Muscle of back (tissue), 11 donors: ENCODE measurements around the gene CACNA1B. TPM values are rescaled to one million over a fixed set of nuclear protein-coding genes. Genes with fewer than 3 reads are reported as not detected.
"Not testable (repeated sequence)": the region's sequence is repeated elsewhere in the genome, so short reads cannot be mapped to it uniquely, and the experiment has no call there.

Source experiments
- DNase-seq, 3 donors: peaks; one replicate each; pipeline versions ENCODE4 v3.0.0 to v3.0.0-alpha.2; 2013
- polyA plus RNA-seq, 10 donors: library from polyadenylated mRNA; unstranded; fragments of 120-200 nt; gene quantifications; one replicate each; pipeline ENCODE4 v1.2.1, GENCODE V29; 2013; ENCODE audit not compliant: insufficient read length in 10 of 10

Gene CACNA1B
- polyA plus RNA-seq, 10 donors = 0.28 to 0.88 (median 0.47) TPM

DNA sequence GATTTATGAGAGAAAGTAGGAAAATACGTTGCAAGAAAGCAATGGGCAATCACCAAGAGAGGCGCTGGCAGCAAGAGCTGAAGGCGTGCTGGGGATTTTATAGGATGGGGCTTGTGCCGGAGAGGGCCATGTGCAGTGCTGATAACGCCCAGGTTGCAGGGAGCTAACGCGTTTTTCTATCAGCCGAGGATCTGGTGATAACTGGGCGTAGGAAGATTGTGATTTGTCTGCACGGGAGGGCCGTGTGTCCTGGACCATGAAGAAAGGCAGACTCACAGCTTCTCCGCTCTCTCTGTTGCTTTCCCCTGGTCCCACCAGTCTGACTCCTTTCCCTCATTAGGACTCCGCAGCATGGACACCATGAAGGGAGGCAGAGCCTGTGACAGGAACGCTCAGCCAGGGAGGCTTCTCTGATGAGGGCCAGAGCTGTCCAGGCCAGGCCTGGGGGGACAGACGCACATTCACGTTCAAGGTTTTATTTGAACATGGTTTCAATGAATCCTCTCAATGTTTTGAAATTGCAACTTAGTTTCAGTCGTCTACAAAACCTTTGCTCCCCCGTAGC lies 11.9 kb upstream of the CACNA1B start:
- no peak for DNase-seq

DNA sequence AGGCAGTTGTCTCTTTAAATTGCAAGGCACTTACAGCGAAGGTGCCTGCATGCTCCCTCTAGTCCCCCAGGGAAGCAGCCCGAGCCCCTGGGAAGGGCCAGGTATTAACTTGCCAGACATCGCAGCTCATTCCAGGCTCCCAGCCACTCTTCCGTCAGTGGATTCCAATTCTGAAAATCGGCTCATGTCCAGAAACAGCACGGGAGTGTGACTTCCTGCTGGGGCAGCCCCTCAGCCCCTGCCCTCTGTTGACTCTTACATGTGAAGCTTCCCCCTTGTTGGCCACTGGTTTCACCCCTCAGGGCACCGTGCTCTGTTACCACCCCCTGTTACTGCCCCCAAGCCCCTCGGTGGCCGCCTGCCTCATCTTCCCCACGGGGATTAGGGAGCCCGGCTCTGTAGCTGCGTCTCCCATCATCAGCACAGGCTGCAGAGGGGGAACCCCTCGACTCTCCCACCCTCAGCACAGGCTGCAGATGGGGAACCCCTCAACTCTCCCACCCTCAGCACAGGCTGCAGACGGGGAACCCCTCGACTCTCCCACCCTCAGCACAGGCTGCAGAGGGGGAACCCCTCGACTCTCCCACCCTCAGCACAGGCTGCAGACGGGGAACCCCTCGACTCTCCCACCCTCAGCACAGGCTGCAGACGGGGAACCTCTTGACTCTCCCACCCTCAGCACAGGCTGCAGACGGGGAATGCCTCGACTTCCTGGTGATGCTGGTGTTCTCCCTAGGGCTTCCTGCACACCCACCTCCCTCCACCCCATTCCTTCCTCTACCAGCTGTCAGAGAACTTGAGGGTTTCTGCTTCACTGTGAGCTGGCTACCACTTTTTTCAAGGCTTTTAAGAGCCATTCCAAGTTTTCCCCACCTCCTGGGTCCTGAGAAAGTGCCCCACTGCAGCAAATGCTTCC lies 11.1 kb upstream of the CACNA1B start:
- no peak for DNase-seq

DNA sequence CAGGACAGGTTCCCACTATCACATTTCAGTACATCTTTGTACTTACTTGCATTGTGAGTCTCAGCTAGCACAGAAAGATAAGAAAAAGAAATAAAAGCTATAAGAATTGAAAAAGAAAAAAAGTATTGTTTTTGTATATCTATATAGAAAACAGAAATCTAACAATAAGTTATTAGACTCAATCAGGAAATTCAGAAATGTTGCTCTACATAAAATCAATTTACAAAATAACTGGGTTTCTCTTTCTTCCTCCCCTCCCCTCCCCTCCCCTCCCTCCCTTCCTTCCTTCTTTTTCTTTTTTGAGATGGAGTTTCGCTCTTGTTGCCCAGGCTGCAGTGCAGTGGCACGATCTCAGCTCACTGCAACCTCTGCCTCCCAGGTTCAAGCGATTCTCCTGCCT lies 7.2 kb upstream of the CACNA1B start:
- no peak for DNase-seq

DNA sequence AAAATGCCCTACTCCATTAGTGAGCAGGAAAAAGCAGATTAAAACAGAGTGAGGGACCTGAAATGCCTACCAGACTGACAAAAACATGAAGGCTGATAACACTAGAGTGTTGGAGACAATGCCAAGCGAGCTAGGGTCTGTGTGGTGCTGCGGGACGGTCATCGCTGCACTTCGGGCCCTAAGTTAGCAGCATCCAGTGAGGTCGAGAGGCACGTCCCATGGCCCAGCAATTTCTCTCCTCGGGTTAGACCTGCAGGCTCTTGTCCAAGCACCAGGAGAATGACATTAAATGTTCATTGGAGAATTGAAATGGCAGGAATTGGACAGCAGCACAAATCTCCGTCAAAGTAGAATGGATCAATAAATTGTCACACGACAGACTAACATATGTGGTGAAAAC lies 5.3 kb upstream of the CACNA1B start:
- no peak for DNase-seq

DNA sequence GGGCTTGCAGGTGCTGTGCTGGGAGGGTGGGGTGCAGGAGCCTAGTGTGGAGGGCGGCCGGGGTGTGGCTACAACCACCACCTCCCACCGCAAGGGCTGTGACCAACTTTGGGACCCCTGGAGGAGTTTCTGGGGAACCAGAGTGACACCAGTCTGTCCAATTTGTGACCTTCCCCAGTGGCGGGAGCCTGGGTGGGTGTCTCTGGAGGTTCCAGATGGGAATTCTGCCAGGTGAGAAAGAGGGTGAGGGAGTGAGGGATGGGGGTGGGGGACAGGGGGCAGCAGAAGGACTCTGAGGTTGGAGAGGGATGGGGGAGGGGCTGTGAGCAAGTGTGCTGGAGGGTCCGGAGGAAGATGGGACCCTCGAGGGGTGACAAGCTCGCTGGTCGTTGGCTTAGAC lies 4.2 kb upstream of the CACNA1B start:
- no peak for DNase-seq

DNA sequence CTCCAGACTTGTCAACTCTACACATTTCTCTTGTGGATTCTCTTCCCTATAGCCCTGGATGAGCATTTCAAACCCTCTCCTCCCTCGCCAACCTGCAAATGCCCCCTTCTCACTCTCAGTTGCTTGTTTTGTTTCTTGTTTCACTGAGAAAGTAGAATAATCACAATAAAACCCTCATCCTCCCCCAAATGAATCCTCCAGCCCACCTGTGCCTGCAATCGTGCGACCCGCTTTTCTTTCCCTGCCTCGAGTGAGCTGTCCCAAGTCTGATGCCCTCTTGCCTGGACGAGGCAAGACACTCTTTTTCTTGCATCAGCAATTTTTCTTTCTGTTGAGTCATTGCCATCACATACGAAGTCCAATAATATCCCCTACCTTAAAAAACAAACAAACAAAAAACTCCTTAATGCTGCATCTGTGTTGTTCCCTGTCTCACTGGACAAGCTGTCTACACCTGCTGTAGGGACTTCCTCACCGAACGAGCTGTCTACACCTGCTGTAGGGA lies 3.7 kb upstream of the CACNA1B start:
- DNase-seq = no peak

DNA sequence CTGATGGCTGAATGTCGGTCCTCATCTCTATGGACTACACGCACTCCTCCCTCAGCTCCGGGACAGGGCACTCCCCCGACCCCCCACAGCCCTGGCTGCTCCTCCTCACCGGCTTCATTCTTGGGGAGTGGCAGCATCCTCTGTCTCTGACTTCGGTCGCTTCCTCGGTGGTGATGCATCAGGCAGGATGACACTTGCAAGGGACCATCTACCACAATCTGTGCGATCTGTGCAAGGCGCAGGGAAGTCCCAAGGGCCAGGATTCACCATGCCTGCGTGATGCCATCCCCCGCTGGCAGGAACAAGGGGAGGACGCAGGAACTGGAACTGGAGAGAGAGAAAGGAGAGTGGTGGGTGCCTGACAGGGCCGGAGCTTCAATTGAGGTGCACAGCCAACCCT lies 2.2 kb upstream of the CACNA1B start:
- DNase-seq = no peak

DNA sequence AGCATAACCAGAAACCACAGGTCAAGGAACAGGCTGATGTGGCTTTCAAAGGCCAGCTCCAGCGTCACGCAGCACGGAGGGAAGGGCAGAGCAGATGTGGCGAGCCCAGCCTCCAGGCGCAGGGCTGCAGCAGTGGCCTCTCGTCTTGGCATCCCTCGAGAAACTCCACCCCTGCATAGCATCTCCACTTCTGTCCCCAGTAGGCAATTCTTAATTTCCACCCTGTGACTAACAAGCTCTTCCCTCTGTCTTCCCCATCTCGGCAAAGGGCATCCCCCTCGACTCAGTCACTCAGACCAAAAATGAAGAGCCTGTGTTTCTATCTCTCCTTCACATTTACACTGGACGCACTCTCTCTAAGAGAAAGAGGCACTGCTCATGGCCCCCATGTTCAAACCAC lies 1.7 kb upstream of the CACNA1B start:
- DNase-seq = no peak

DNA sequence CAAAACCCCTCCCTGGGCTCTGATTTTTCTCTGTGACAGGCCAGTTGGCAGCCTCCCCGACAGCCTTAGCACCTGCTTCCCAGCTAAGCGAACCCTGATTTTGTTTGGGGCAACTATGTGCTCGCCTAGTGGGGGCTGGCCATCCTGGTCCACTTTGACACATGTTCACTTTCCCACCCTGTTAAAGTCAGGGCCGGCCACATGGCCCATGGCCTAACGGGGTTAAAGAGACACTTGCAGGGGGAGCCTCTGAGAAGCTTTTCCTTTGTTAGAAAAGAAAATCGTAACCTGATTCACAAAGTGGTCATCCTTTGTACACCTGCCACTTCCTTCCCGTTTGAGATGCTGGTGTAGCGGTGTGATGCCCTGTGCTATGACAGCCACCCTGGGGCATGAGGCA lies 1.3 kb upstream of the CACNA1B start:
- DNase-seq = no peak

DNA sequence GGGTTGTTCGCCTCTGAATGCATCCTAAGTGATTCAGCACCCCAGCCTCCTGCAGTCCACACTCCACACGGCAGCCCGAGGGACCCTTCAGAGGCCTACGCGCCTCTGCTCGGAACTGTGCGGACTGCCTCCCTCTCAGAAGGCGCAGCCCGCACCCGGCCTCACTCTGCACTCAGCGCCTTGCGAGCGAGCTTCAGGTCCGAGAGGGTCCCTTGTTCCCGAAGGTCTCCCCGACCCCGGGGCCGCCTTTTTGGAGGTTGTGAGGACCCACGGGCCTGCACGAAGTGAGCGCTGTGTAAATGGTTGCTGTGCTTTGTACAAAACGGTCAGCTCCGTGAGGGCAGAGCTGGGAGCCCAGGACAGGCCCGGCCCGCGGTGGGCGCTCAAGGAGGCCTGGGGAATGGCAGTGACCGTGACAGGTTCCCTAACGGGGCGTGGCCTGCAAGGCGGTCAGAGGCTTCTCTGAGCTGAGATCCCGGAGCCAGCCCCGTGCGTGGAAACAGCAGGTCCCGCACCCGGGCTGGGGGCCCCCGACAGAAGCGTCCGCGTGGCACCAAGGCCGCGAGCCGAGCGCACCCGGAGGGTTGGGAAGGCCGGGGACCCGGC lies 698 bp upstream of the CACNA1B start:
- no peak for DNase-seq

DNA sequence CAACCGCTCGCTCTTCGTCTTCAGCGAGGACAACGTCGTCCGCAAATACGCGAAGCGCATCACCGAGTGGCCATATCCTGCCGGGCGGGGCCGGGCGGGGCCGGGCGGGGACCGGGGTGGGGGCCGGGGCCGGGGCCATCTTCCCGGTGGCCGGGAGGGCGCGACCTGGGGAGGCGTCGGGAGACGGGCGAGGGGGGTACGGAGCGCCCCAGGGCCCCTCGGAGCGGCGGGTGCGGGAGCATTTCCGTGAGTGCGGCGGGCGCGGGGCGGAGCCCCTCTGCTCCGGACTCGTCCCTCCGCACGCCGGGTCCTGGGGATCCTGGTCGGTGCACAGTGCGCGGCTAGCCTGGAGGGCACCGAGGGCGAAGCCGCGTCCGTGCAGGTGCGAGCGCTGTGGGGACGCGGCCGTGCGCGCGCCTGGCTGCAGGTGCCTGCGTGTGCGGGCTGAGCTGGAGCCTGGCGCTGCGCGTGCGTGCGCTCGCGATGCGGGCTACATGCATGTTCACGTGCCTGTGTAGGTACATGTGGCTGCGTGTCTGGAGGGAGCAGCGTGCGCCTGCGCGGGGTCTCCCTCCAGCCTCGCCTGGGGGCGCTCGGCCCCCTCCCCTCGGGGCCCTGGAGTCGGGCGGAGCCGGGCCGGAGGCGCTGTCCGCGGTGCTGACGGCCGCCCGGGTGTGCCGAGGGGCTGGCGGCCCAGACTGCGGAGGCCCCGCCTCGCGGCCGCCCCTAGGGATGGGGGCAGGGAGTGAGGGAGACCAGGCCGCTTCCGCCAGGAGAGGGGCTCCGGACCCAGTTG lies 762 bp downstream of the CACNA1B start:
- peak; percentile 9 to 77 (median 55) for DNase-seq

DNA sequence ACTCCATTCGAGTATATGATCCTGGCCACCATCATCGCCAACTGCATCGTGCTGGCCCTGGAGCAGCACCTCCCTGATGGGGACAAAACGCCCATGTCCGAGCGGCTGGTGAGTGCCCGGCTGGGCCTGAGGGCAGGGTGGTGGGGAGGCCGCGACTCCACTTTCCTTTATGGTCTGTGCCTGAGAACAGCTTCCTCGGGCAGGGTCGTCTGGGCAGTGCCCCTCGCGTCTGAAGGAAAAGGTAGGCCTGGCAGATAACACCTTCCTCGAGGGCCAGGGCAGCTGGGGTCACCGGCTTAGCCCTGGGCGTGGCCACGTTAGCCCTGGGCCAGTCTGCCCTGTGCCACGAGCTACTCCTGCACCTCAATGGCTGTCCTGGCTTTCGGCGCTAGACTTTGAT lies 1.5 kb downstream of the CACNA1B start:
- DNase-seq = no peak

DNA sequence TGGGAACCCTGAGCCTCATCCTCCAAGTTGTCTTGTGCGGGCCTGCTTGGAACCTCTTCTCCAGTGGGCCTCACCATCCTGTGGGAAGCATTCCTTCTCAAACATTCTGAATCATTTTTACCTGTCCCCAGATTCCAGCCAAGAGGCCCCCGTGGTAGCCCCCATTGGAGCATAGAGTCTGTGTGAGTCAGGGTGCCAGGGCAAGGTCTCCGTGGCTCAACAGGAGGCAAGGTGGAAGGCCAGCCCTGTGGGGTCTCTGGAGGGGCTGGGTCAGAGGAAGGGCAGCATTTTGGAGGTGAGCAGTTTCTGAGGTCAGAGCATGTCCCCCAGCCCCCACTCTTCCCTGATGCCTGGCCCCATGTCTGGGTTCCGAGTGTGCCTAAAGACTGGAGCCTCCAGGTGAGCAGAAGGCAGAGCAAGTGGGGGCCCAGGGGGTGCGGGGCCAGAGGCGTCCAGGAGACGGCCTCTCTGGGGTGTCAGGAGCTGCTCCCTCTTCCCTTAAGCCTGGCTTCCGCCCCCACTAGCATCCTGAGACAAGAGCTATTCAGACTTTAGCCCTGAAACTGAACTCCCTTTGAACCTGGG lies 2.1 kb downstream of the CACNA1B start:
- no peak for DNase-seq

DNA sequence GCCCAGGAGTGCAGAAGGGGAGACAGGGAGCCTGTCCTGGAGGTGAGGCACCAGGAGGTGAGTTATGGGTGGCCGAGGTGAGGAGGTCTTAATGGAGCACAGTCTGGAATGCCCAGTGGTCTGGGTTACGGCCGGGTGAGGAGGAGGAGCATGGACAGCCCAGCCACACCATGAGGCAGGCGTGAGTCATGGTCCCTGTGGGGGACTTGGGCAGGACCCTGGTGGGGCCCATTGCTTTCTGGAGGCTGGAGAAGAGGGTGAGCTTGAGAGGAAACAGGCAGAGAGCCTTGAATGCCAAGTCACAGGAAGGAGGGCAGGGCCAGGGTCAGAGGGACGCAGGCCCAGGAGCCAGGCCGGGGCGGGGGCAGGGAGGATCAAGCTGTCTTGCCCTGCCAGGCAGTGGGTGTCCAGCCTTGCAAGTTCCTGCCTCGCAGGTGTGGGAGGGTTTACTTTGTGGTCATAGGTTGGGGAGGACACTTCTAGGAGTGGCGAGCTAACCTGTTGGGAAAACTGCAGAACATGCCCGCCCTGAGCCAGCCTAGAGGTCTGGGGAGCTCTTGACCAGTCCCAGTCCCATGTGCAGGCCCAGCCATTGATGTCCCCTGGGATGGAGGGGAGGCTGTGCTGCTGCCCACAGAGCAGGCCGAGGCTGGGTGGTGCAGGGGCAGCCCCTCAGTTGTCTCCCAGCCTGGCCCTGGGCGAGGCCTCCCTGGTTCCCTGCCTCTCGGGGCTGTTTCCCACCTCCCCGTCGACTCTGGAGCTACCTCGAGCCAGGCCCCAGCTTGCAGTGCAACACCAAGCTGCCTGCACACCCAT lies 2.8 kb downstream of the CACNA1B start:
- DNase-seq = no peak

DNA sequence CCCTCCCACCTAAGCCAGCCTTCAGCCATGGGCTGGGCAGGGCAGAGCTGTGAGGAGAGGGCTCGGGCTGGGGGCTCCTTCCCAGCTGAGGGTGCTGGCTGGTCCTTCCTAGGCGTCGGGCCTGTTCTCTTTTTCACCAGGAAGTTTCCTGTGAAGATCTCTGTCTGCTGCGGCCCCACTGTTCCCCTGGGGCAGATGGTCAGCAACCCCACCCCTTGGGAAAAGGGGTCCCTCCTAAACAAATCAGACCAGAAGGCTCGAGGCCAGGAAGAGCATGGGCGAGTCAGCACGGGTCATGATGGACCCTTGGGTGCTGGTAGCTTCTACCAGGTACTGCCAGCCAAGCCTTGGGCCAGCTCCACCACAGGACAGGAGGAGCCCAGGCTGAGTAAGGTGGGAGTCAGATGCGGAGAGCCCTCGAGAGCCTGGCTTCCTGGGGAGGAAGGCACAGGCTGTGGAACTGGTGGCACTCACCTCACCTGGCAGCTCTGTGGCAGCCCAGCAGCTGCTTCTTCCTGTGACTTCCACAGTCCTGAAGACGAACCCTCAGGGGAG lies 3.5 kb downstream of the CACNA1B start:
- no peak for DNase-seq

DNA sequence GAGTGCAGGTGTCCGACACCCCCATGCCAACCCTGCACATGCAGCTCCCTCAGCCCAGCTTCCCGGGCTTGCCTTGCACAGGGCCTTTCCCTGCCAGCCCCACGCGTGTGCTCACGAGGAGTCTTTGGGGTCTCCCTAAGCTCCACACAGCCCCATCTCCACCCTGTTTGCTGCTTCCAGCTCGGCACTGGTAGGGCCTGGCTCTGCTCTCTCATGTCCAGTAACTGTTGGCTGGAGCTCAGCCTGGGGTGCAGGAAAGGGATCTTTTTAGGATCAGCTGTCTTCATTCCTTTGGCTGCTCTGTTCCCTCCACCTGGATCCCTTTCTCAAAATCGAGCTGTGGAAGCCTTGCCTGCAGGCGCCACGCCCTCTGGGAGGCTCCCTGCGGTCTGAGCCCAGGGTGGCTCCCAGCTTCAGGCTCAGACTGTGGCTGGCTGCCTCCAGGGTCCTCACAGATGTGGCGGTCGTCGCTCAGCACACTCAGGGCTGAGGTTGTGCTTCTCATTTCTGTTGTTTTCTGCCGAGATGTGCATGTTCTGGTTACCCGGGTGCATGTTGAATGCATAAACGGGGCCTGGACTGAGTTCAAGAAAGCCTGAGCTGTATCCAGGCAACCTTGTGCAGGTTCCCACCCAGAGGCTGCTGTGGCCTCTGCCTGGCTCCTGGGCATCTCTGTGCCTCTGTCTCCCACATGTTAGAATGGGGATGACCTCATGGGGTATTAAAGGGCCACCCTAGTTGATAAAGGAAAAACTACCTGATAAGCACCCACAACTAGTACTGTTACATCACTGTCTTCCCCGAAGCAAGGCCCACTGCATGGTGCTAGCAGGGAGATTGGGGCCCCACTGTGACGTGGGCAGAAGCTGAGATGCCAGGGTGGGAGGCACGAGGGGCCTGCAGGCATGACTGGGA lies 4.3 kb downstream of the CACNA1B start:
- DNase-seq = no peak

DNA sequence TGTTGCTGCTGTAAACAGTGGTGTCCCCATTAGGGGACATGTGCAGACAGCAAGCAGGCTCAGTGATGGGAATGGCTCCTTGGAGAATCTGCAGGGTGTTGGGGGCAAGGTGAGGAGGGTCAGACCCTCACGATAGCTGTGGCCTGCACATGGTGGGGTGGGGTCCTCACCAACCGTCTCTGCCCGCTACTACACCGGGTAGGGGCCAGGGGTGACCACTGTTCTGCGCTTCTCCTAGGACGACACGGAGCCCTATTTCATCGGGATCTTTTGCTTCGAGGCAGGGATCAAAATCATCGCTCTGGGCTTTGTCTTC lies 4.9 kb downstream of the CACNA1B start:
- DNase-seq = no peak

DNA sequence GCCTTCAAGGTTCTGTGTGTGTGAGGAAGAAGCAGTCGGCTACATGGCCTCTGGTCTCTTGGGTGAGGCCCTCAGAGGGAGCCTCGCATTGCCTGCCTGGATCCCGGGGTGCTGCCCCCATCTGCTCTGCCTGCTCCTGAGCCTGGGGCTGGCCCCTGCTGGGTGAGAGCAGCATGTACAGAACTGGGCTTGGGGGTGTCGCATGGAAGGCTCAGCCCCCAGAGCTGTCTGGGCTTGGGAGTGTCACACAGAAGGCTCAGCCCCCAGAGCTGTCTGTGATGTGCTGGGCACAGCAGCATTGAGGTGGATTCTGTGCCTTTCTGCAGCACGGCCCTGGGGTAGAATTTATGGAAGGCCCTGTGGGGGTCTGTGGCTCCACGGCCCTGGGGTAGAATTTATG lies 6.4 kb downstream of the CACNA1B start:
- DNase-seq = not testable (repeated sequence)

DNA sequence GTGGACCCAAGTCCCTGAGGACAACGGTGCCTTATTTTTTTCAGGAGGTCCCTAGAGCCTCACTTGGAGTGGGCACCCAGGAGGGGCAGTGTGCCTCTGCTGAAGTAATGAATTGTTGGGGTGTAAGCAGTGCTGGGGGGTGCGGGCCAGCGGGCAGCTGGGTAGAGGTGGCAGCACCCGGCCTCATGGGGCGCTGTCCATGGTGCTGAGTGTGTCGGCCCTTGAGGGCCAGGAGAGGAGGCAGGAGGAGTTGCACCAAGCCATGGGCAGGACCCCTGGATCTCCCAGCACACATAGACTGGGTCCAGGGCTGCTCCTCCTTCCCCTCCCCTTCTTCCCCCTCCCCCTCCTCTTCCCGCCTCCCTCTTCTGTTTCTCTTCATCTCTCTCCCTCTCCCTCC lies 7.0 kb downstream of the CACNA1B start:
- DNase-seq = not testable (repeated sequence)

DNA sequence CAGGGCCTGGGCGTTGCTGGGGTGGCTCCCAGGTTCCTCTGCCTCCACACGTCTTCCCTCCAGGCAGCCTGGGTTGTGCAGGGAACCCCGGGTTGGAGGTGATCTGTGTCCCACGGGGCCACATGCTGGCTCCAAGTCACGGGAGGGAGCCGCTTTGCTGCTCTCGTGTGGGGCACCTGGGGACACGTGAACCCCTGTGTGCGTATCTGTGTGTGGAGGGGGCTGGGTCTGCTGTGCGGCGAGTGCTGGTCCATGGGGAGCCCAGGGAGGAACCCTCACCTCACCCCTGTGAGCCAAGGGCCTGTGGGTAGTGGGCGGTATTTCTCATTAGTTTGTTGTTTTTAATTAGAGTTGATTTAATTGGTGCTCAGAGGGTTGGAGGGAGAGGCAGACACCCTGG lies 7.5 kb downstream of the CACNA1B start:
- not testable (repeated sequence) for DNase-seq
